ENCODE results near the gene ACVRL1.
A peak's percentile ranks its signal among the peaks of the same experiment; 100 is the strongest.

ACVRL1 gene

DNA sequence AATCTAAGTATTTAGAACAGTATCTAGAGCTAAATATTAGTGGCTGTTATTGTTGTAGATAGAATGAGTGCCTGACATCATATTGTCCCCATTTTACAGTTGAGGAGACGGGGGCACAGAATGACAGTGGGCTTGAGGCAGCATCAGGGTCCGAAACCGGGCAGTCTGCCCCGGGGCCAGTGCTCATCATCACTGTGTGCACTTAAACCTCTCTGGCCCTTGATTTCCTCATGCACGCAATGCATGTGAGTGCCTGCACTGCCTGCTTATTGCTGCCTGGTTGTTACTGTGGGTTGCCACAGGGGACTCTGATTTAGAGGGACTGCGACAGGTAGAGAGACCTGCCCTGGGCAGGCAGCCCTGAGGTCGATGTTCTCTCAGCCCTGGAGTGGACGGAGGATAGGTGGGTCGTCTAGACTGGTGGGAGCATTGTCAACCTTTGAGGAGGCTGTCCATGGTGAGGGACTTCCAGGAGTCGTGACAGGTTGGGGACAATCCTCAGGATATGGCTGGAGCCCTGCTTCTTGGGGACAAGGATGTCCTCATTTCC is 9.8 kb downstream of the ACVRL1 start:
- no peak for DNase-seq (ENCODE audit: low read depth)

DNA sequence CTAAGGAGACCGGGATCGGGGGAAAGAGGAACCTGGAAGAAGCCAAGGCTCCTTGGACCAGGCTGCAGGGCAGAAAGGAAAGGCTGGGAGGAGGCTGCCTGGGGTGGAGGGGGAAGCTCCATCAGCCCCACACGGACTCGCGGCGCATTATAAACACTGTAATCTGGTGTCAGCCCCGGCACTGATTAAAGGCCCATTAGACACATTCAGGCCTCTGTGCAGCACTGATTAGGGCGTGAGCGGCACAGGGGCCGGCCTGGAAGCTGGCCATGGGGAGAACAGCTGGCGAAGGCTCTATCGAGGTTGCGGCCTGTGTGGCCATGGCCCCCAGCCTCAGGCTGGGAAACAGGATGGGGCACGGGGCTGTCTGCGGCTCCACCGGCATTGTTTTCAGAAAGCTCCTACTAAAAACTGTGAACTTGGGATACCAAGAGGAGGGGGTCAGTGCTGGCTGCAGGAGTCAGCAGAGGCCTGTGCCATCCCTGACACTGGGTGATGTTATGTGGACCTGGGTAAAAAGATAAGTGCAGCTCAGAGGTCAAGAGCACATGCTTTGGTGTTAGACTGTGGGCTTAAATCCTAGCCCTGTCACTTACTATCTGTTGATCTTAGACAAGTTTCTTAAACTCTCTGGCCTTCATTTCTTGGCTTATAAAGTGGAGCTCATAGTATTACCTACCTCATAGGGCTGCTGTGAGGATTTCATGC is 10.6 kb downstream of the ACVRL1 start:
- DNase-seq (ENCODE audit: low read depth) = no peak

DNA sequence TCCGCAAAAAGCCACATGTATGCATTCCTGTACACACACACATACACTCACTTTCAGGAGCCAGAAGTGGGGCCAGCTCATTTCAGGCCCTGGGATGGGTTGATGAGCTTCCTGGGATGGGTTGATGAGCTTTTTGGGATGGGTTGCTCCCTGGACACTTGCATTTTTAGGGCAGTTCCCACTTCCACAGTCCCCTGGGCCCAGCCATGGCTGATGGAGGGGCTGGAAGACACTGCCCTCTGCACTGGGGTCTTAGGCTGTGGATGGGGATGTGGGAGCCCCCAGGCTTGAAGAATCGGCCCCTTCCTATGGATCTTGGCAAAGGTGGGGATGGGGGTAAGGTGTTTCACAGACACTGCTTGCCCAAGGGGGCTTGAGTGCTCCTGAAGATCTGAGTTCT is 12.7 kb downstream of the ACVRL1 start:
- no peak for DNase-seq (ENCODE audit: low read depth)

DNA sequence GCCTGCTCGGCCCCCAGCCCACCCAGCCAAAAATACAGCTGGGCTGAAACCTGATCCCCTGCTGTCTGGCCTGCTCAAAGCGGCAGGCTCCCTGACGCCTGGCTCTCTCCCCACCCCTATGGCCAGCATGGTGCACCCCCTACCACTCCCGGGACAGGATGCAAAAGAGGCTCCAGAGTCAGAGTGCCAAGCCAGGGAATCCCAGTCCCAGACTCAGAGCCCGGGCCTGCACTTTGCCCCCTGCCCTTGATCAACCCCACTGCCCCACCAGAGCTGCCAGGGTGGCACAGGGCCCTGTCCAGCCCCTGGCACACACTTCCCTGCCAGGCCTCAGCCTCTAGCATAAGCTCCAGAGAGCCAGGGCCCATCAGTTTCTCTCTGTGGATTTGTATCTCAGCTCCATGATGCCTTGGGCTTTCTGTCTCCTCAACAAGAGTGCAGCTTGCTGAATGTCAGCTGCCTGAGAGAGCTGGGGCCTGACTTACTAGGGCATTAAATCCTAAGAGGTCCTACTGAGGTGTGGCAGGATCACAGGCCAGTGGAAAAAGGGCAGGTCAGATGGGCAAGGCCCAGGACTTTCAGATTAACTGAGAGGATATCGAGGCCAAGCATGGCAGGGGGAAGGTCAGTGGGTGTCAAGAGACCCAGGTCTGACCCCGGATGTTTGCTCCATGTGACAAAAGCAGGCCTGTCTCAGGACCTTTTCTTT is 13.9 kb downstream of the ACVRL1 start:
- DNase-seq (ENCODE audit: low read depth) = no peak

DNA sequence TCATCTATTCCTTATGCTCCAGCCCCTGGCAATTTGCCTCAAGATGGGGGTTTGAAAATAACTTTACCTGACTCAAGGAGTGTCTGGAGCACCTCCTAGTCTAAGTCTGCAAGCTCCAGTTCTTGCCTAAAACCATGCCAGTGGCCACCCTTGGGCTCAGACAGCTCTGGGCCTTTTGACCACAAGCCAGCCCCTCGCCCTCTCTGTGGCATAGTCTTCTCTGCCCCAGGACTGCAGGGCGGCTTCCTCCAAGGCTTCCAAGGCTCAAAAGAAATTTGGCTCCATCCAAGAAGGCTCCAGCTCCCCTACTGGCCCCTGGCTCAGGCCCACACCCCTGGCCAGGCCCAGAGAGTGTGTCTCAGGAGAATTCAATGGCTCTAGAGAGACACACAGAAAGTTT is 14.8 kb downstream of the ACVRL1 start:
- no peak for DNase-seq (ENCODE audit: low read depth)

DNA sequence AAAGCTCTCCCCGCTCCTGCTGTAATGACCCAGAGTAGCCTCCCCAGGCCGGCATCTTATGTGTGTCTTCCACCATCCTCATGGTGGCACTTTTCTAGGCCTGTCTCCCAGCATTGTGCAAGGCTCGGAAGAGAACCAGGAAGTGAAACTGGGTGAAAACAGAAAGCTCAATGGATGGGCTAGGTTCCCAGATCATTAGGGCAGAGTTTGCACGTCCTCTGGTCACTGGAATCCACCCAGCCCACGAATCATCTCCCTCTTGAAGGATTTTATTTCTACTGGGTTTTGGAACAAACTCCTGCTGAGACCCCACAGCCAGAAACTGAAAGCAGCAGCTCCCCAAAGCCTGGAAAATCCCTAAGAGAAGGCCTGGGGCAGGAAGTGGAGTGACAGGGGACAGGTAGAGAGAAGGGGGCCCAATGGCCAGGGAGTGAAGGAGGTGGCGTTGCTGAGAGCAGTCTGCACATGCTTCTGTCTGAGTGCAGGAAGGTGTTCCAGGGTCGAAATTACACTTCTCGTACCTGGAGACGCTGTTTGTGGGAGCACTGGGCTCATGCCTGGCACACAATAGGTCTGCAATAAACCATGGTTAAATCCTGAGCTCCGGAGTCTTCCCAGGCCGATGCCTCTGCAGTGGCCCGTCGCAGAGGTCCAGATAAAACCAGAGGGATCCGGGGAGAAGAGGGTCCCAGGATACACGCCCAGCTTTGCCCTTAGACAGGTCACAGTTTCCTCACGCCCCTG is 15.6 kb downstream of the ACVRL1 start:
- no peak for DNase-seq (ENCODE audit: low read depth)

DNA sequence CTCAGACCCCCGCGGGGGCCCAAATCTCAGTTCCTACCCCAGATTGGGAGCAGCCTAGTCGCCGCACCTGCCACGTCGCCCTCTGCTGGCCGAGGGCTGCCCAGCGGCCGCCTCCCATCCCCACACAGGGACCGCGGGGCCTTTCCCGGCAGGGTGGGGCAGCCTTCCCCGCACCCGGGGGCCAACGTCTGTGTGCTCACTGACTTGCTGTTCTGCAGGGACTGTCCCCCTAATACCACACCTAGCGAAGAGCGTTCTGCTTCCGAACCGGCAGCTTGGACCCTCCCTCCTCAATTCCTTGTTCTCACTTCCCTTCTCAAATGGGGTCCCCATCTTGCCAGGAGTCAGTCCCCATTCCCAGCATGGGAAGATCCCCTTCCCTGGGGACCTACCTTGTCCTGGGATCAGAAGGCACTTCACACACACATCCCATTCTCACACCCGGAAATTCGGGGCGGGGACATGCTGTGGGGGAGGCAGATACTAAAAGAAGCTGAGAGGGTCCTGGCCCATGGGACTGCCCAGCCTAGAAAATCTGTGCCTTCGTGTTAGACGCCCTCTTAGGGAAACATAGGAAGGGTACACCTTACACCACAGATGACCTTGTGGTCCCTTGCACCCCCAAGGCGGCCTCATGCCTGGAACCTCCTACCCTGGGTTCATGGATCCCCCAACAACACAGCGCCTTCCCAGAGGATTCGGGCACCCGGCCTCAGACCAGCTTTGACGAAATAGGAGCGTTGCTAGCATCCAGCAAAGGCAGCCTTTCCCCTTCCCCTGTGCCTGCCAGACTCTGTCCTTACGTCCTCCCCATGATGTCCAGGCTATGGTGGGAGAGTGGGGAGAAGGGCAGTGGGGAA is 16.4 kb downstream of the ACVRL1 start:
- peak; percentile 49 for DNase-seq (ENCODE audit: low read depth)

DNA sequence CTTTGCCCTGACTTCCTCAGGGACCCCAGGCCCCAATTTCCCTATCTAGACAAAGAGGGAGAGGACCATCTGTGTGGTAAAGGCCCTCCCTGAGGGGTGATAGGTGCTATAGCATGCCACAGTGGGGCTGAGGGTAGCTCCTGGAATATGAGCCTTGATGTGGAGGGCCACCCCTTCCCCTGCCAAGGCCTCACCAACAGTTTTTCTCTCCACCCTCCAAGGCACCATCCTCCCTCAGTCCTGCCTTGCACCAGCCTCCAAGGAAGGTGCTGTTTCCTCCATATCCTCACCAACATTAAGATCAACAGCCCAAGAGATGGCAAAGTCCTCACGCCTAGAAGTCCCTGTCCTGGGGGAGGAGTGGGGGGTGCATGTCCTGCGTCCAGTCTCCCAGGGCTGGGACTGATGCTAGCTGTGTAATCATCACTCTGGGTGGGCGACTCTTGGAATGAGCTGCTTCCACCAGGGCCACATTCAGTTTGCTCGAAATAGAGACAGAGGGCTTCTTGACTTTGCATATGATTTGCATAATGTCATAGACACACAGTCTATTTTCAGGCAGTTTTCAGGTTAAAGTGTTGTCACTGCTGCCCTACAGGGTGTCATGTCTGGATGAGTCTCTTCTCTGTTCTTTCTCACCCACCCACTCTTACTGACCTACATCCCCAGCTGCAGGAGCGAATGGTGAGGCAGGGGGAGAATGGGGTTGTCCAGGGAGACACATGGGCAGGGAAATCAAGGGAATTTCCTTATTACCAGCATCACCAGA is 17.4 kb downstream of the ACVRL1 start:
- DNase-seq (ENCODE audit: low read depth) = no peak

DNA sequence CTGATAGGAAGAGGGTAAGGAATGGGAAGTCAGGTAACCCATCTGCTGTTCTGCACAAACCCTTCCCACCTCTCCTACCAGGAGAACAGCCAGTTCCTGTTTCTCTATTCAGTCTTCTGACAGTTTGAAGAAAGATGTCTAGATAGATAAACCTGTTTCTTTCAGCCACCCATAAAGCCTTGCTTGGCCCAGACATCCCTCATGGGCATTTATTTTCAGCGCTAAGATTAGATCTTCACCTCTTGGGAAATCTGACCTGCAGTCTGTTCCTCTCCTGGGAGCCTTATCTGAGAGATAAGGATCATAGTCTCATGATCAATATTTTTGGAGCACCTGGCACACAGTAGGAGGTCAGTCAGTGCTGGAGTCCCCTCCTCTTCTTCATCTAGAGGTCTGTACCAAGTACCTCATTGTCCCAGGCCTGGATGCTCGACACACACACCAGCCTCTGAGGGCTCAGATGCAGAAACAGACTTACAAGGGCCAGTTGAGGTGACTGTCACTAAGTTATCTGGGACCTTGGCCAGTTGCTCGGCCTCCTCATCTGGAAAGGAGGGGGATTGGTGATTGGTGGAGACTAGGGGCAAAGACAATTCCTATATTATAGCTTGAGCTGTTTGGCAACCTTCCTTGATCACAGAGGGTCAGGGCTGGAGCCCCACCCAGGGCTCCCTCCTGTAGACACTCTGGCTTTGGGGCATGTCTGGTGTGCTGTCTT is 18.2 kb downstream of the ACVRL1 start:
- DNase-seq (ENCODE audit: low read depth) = no peak

DNA sequence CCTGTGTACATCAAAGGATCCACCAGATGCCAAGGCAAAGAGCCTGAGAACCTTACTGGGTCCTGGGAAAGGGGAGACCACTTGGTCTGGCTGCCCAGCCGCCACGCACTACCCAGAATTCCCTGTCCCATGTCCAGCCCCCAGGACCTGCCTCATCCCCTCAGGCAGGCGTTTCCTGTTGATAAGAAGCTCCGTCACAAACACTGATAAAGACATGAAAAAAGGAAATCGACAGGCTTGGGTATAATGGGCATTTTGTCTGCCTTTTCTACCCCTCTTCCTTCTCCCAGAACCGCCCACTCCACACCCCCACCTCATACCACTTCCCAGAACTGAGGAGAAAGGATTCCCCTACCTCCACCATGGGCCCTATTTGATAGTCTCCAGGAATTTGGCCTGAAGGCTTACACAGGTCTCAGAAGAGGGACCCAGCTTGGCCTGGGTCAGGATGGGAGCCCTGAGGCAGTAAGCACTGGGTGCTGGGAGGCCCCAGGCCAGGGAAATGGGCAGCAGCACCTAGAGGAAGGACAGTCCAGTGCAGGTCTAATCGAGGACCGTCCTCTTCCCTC is 18.8 kb downstream of the ACVRL1 start:
- DNase-seq (ENCODE audit: low read depth) = no peak

DNA sequence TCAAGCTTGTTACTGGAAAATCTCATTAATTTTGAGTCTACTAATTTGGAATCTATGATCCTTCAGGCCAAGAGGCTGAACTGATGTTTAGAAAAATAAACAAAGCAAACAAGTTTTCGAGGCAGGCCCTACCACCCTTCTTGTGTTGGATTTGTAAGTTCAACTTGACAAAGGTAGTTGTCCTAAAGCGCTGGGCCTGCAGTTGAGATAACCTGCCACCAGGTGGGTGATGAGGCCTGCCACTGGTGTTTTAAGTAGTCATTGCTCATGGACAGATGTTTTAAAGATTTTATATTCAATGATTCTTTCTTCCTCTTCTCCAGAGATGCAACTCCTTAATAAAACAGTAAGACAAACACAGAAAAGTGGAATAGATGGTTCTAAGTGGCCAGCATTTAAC is 19.4 kb downstream of the ACVRL1 start:
- DNase-seq (ENCODE audit: low read depth) = peak; percentile 30

DNA sequence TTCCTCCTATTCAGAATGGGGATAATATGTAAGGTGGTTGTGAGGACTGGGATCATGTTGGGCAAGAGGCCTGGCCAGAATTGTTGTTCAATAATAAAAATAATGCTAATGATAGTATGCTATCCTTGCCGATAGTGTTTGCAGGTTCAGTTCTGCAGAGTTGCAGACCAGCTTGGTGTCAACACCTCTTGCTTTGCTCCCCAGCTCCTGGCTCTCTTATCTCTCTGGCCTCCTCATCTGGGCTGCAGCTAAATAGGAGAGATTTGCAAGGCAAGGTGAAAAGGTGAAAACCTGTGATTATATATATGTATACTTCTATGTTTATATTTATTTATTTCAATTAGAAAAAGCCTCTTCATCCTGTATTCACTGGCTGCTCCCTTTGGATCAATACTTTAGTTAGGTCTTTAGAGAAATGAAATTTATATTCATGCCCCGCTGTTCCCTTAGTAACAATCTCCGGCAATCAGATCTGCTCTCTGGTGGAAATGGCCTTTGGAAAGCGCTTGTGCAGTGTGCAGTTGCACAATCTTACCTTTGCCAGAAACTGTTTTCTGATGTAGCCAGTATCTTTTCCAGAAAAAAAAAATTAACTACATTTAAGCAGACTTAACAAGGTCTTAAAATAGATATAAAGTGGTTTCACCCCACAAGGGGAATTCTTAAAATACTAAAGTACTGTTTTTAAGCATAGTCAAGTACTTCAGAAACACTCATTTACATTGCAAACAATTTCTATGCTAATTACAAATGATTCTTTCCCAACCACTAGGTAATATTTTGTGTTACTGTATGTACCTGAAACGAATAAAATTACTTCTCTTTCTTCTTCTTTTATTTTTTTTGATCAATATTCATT is 25.1 kb downstream of the ACVRL1 start:
- no peak for DNase-seq (ENCODE audit: low read depth)

DNA sequence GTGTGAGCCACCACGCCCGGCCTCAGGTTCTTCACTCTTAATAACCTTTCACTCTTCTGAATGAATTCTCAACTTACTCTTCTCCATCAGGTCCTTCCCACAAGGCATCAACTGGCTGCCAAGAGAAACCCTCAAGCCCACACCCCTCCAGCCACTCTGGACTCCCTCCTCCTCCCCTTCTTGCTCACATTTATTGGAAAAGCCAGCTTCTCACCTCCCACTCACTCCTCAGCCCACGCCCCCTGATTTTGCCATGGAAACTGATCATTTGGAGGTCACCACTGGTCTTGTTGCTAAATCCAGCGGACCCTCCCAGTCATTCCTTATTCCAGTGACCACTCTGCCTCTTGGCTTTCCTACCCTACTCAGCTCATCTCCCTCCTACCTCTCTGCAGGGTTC is 26.8 kb downstream of the ACVRL1 start:
- no peak for DNase-seq (ENCODE audit: low read depth)

DNA sequence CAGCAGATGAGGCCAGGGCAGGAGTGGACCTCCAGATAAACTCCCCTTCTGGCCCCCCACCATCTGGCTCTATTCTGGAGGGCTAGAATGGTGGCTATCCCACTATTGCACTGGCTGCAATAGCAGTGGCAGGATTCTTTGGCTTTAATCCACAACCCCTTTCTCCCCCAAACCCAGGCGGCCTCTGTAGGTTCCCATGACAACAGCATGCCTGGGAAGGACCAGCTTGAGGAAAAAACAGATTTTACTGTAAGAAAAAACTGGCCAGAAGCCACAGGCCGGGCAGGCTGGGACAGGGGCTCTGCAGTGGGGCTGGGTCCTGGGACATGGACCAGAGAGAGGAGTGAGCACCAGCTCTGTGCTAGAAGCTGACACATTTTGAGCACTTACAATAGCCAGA is 30.6 kb downstream of the ACVRL1 start:
- no peak for DNase-seq (ENCODE audit: low read depth)

DNA sequence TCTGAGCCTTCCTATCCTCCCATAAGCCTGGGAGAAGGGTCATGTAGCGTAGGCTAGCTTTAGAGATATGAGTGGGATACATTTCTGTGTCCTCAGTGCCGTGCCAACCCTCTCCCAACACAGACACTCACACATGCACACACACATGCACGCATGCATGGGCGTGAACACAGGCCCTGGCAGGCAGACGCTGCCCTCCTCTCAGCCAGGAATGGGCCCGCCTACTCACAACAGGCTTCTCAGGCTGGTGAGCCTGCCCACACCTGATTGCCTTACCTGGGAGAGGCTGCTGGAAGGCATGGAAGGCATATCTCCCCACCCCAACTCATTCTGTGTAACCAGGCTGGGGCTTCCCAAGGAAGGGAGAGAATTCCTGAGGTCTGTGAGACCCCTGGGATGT is 31.4 kb downstream of the ACVRL1 start:
- no peak for DNase-seq (ENCODE audit: low read depth)

DNA sequence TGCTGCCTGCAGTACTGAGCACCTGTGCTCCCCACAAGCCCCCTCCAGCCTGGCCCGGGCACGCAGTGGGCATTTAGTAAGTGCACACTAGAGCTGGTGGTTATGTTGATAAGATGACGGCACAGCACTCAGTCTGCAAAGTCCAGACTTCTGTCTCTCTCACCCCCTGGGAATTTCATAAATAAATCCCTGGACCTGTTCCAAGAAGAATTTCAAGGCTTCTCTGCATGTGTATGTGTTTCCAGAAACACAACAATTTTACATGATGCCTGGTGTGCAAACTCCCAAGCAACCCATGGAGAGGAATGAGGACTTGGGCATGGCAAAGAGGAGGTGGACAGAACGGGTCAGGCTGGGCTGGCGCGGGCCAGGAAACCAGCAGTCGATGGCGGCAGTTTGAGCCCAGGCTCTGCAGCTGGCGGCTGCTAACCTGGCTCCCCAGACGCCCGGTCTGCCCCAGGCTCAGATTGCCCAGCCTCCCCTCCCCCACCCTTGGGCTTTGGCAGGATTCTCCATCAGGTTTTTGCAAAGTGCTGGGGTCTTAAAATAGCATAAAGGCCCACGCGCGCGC is 33.8 kb downstream of the ACVRL1 start:
- no peak for DNase-seq (ENCODE audit: low read depth)

DNA sequence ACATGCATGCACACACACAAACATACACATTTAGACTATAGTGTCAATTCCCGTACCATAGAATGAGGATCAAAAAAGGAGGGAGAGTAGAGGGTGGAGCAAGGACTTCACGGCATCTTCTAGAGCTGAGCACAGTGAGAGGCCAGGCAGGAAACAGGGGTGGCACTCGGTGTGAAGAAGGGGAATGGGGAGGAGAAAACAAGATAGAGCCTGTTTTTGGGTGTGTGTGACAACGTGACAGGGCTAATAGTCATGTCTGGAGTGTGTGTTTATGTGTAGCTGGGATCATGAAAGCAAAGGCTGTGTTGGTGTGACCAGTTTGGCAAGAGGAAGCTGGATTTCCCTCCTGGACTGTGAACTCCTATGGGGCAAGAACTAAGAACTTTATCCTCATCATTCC is 34.3 kb downstream of the ACVRL1 start:
- DNase-seq (ENCODE audit: low read depth) = no peak

DNA sequence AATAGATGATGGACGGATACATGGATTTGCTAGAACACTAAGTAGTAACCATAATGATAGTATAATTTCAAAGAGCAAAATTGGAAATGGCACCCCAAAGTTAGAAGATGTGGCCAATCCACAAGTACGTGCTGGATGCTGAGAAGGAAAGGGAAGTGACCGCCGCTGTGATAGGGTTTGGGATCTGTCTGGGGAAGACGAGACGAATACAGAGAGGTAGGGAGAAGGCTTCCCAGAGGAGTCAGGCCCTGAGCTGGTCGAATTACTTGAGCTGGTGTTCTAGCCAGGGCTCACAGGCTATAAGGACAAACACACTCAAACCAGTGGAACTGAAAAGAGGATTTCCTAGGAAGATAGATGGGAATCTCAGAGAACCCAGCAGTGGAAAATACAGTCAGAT is 34.8 kb downstream of the ACVRL1 start:
- no peak for DNase-seq (ENCODE audit: low read depth)

DNA sequence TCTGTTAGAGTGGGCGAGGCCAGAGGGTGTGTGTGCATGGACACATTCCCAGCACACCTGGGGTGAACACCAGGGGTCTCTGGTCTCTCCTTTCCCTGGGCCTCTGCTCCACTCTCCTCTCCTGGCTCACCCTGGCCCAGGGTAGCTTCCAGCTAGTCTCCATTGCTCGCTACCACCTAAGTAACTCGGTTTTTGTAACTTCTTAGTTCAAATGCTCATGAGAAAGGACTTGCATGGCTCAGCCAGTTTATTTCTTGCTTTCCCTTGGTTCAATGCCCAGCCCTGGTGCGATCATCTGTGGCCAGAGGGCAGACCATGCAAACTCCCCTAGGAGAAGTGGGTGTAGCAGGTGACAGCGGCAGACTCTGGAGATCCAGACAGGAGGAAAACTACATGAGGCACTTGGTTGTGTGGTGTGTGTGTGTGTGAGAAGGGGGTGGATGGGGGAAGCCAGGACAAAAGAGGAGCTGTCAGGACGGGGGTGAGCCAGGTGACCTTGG is 35.2 kb downstream of the ACVRL1 start:
- DNase-seq (ENCODE audit: low read depth) = no peak
